SK-N-SH (cell line): ENCODE measurements around the gene RPAP3. TPM values are rescaled to one million over a fixed set of nuclear protein-coding genes. Genes with fewer than 3 reads are reported as not detected.

Experiments
- CTCF ChIA-PET: fragments of 300-600, 350-600 bp; formaldehyde crosslinking; extraction: SDS; loops from one replicate; lab custom pipeline; 2021; lab: Yijun Ruan, JAX
- POLR2A ChIA-PET: fragments of 350-600 bp; sonication (Branson Sonifier 250); formaldehyde crosslinking; extraction: SDS; loops from one replicate; lab custom pipeline; 2020; ENCODE audit warnings: antibody characterized with exemption, inconsistent platforms; lab: Yijun Ruan, JAX
- DNase-seq: peaks from one replicate; pipeline ENCODE4 v3.0.0; 2012
- H2AFZ ChIP-seq: fragments of 200-600 bp; sonication (generic); 2 replicates; pipeline ENCODE4 v1.8.1; 2016; ENCODE audit warnings: antibody characterized with exemption, mild to moderate bottlenecking, low read depth
- H3F3A ChIP-seq: fragments of 200-600 bp; sonication (generic); replicated peaks from 2 replicates; pipeline ENCODE3; 2016; ENCODE audit warnings: antibody characterized with exemption, mild to moderate bottlenecking; ENCODE audit not compliant: insufficient read depth
- H3K27ac ChIP-seq, 2 experiments: fragments of 200-500 bp in 1 of 2; fragments of 200-600 bp in 1 of 2; sonication (Bioruptor generic) in 1 of 2; sonication (generic), shearing (Covaris generic) in 1 of 2; 2 replicates each; pipeline versions ENCODE4 v1.5.1 to v1.6.1; 2014 to 2016; ENCODE audit warnings: low read depth in 2 of 2, inconsistent platforms in 1 of 2, low read length in 1 of 2, mild to moderate bottlenecking in 1 of 2, mixed read lengths in 1 of 2
- H3K27me3 ChIP-seq: fragments of 200-600 bp; sonication (generic), shearing (Covaris generic); 2 replicates; pipeline ENCODE4 v1.6.1; 2016; ENCODE audit warnings: mixed run types; ENCODE audit not compliant: insufficient read depth
- H3K36me3 ChIP-seq, 2 experiments: fragments of 200-500 bp in 1 of 2; fragments of 200-600 bp in 1 of 2; sonication (Bioruptor generic) in 1 of 2; sonication (generic) in 1 of 2; replicated peaks in 1 of 2; 2 replicates each; pipeline versions ENCODE3 to v1.5.1; 2014 to 2016; ENCODE audit warnings: low read length in 1 of 2, mild to moderate bottlenecking in 1 of 2; ENCODE audit not compliant: insufficient read depth in 2 of 2, control insufficient read depth in 1 of 2
- H3K4me1 ChIP-seq, 2 experiments: fragments of 200-500 bp in 1 of 2; fragments of 200-600 bp in 1 of 2; sonication (Bioruptor generic) in 1 of 2; sonication (generic), shearing (Covaris generic) in 1 of 2; 2 replicates each; pipeline versions ENCODE4 v1.5.1 to v1.6.1; 2014 to 2016; ENCODE audit warnings: low read depth in 1 of 2, low read length in 1 of 2, mixed run types in 1 of 2; ENCODE audit not compliant: insufficient read depth in 2 of 2, control insufficient read depth in 1 of 2
- H3K4me2 ChIP-seq: fragments of 200-600 bp; sonication (generic), shearing (Covaris generic); 2 replicates; pipeline ENCODE4 v1.6.1; 2017; ENCODE audit warnings: mixed run types
- H3K4me3 ChIP-seq, 2 experiments: fragments of 200-500 bp in 1 of 2; fragments of 200-600 bp in 1 of 2; sonication (Bioruptor generic) in 1 of 2; sonication (generic), shearing (Covaris generic) in 1 of 2; 2 replicates each; pipeline versions ENCODE4 v1.5.1 to v1.8.1; 2014 to 2016; ENCODE audit warnings: low read depth in 2 of 2, inconsistent platforms in 1 of 2, low read length in 1 of 2, mild to moderate bottlenecking in 1 of 2, mixed read lengths in 1 of 2, moderate library complexity in 1 of 2
- H3K79me2 ChIP-seq: fragments of 200-600 bp; sonication (generic); 2 replicates; pipeline ENCODE4 v1.8.1; 2017; ENCODE audit warnings: mild to moderate bottlenecking; ENCODE audit not compliant: insufficient read depth
- H3K9ac ChIP-seq: fragments of 200-600 bp; sonication (generic); 2 replicates; pipeline ENCODE4 v1.6.1; 2017; ENCODE audit warnings: mixed run types
- H3K9me2 ChIP-seq: fragments of 200-600 bp; sonication (generic); 2 replicates; pipeline ENCODE4 v1.6.1; 2017; ENCODE audit warnings: mixed run types
- H3K9me3 ChIP-seq: fragments of 200-600 bp; sonication (generic); 2 replicates; pipeline ENCODE4 v1.6.1; 2017; ENCODE audit warnings: mixed run types, mild to moderate bottlenecking, moderate library complexity
- H4K20me1 ChIP-seq: fragments of 200-600 bp; sonication (generic); 2 replicates; pipeline ENCODE4 v1.6.1; 2017; ENCODE audit warnings: mild to moderate bottlenecking, mixed run types; ENCODE audit not compliant: insufficient read depth
- CHD2 ChIP-seq: fragments of 150-350 bp; IDR thresholded peaks from 2 replicates; pipeline ENCODE4 v1.6.1; 2018; ENCODE audit warnings: low read length; ENCODE audit not compliant: partially characterized antibody
- EP300 ChIP-seq, 2 experiments: IDR thresholded peaks; 2 replicates each; pipeline versions ENCODE4 v1.4.0 to v1.6.1; 2012; ENCODE audit warnings: borderline replicate concordance in 1 of 2, low read depth in 1 of 2, low read length in 1 of 2
- EZH2phosphoT487 ChIP-seq: fragments of 200-600 bp; sonication (generic); IDR thresholded peaks from 2 replicates; pipeline ENCODE4 v1.6.1; 2017; ENCODE audit warnings: low read depth, mixed run types, mild to moderate bottlenecking, antibody characterized with exemption, moderate library complexity, borderline replicate concordance
- FOSL2 ChIP-seq: IDR thresholded peaks from 2 replicates; pipeline ENCODE4 v1.4.0; 2012; ENCODE audit warnings: low read depth, mild to moderate bottlenecking, moderate library complexity, borderline replicate concordance
- FOXJ3 ChIP-seq: sonication (generic); formaldehyde crosslinking; IDR thresholded peaks from 2 replicates; pipeline ENCODE4 v1.5.1; 2020; ENCODE audit warnings: mild to moderate bottlenecking, missing genetic modification reagents
- GABPA ChIP-seq: IDR thresholded peaks from 2 replicates; pipeline ENCODE4 v1.4.0; 2012; ENCODE audit warnings: low read depth, mild to moderate bottlenecking
- GATA2 ChIP-seq: sonication (generic); formaldehyde crosslinking; IDR thresholded peaks from 2 replicates; pipeline ENCODE4 v1.5.0; 2020; ENCODE audit warnings: mild to moderate bottlenecking, missing genetic modification reagents
- JUND ChIP-seq: IDR thresholded peaks from 2 replicates; pipeline ENCODE4 v1.4.0; 2012
- MEF2A ChIP-seq: IDR thresholded peaks from 2 replicates; pipeline ENCODE4 v1.4.0; 2012; ENCODE audit warnings: low read depth, borderline replicate concordance
- NFIC ChIP-seq: IDR thresholded peaks from 2 replicates; pipeline ENCODE4 v1.4.0; 2012; ENCODE audit warnings: borderline replicate concordance
- POLR2AphosphoS5 ChIP-seq: IDR thresholded peaks from 2 replicates; pipeline ENCODE4 v1.6.1; 2012; ENCODE audit warnings: low read depth, low read length
- RAD21 ChIP-seq: IDR thresholded peaks from 2 replicates; pipeline ENCODE4 v1.6.1; 2012; ENCODE audit warnings: mild to moderate bottlenecking, low read length
- RCOR1 ChIP-seq: fragments of 150-350 bp; IDR thresholded peaks from 2 replicates; pipeline ENCODE4 v1.6.1; 2017; ENCODE audit warnings: antibody characterized with exemption, low read length
- RFX5 ChIP-seq: IDR thresholded peaks from 2 replicates; pipeline ENCODE4 v1.6.1; 2012; ENCODE audit warnings: mild to moderate bottlenecking, improper control_type of control experiment, low read length
- RXRA ChIP-seq: IDR thresholded peaks from 2 replicates; pipeline ENCODE4 v1.4.0; 2012; ENCODE audit warnings: low read depth, mild to moderate bottlenecking, borderline replicate concordance
- SIN3A ChIP-seq: IDR thresholded peaks from 2 replicates; pipeline ENCODE4 v1.6.1; 2012; ENCODE audit warnings: low read depth, mild to moderate bottlenecking, low read length, moderate library complexity, borderline replicate concordance
- SMC3 ChIP-seq: IDR thresholded peaks from 2 replicates; pipeline ENCODE4 v1.6.1; 2012; ENCODE audit warnings: low read depth, low read length, improper control_type of control experiment
- TAF1 ChIP-seq: IDR thresholded peaks from 2 replicates; pipeline ENCODE4 v1.6.1; 2012; ENCODE audit warnings: low read depth, mild to moderate bottlenecking, low read length, moderate library complexity, borderline replicate concordance
- TEAD4 ChIP-seq: IDR thresholded peaks from 2 replicates; pipeline ENCODE4 v1.4.0; 2012; ENCODE audit warnings: mild to moderate bottlenecking, borderline replicate concordance; ENCODE audit not compliant: insufficient read depth
- YY1 ChIP-seq: IDR thresholded peaks from 2 replicates; pipeline ENCODE4 v1.4.0; 2012; ENCODE audit warnings: low read depth, mild to moderate bottlenecking
- WGBS: methylation state at CpG from one replicate; pipeline ENCODE4 v1.1.6; 2017; ENCODE audit warnings: low lambda C conversion rate; 5-methylcytosine and 5-hydroxymethylcytosine counted together
- polyA plus RNA-seq, 3 experiments: library from polyadenylated mRNA; depleted of rRNA; stranded (reverse); fragments of >200 nt; gene quantifications; 2 replicates each; pipeline ENCODE4 v1.2.3, GENCODE V29; 2012
- TF ChIP-seq, protein P1 (sequence below): fragments of 150-350 bp; IDR thresholded peaks from 2 replicates; pipeline ENCODE4 v1.6.1; 2017; ENCODE audit warnings: antibody characterized with exemption, low read length, low read depth, borderline replicate concordance
- TF ChIP-seq, protein P2 (sequence below): IDR thresholded peaks from 2 replicates; pipeline ENCODE4 v1.4.0; 2012; ENCODE audit warnings: low read depth, borderline replicate concordance
- TF ChIP-seq, protein P3 (sequence below): IDR thresholded peaks from 2 replicates; pipeline ENCODE4 v1.4.0; 2012; ENCODE audit warnings: low read depth, borderline replicate concordance
- TF ChIP-seq, protein P4 (sequence below): IDR thresholded peaks from 2 replicates; pipeline ENCODE4 v1.4.0; 2012; ENCODE audit warnings: low read depth

RPAP3 gene
- polyA plus RNA-seq, 1 of the 3 experiments (the other 2 are of a cell fraction): 6.7 TPM

DNA sequence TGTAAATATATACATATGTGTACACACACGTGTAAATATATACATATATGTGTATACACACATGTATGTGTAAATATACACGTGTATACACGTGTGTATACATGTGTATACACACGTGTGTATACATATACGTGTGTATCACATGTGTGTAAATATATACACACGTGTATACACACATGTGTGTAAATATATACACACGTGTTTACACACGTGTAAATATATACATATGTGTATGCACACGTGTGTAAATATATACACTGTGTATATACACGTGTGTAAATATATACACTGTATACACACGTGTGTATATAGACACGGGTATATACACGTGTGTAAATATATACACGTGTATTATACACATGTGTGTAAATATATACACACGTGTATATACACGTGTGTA, 71.7 kb downstream of the RPAP3 start:
- Histone ChIP-seq H3K4me2 (no peak overlapping the region), H3K9me3 (peaks cover 4% of the 10 kb centered on the region; the same call in 1 of the 2 replicates), H3K36me3 (peaks cover 0 to 16% of the 10 kb centered on the region in 2 experiments), H3K27me3 (no peaks in the 10 kb centered on the region), H3K9me2 (no peaks in the 10 kb centered on the region), H3K9ac (no peak overlapping the region), H2AFZ (no peak overlapping the region), H4K20me1 (no peaks in the 10 kb centered on the region), H3K4me1 (no peaks in the 10 kb centered on the region), H3K27ac (no peak overlapping the region), H3K4me3 (no peak overlapping the region), H3K79me2 (no peaks in the 10 kb centered on the region), H3F3A (peaks cover 7% of the 10 kb centered on the region)
- TF ChIP-seq GABPA (no peak), EZH2phosphoT487 (no peak), CHD2 (no peak), YY1 (no peak), FOSL2 (no peak), RXRA (no peak), EP300 (IDR thresholded peaks at IDR 0.05; ENCODE audit: borderline replicate concordance in 1 of 2, low read depth in 1 of 2, low read length in 1 of 2) (no peak), RFX5 (no peak), RCOR1 (no peak), RAD21 (no peak), JUND (no peak), NFIC (no peak)
- TF ChIP-seq, protein P1, sequence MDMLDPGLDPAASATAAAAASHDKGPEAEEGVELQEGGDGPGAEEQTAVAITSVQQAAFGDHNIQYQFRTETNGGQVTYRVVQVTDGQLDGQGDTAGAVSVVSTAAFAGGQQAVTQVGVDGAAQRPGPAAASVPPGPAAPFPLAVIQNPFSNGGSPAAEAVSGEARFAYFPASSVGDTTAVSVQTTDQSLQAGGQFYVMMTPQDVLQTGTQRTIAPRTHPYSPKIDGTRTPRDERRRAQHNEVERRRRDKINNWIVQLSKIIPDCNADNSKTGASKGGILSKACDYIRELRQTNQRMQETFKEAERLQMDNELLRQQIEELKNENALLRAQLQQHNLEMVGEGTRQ: no peak
- ChIA-PET POLR2A (no interaction called here), CTCF (no interaction called here)
- DNase-seq: no peak
- WGBS: 56% methylated on average over 16 of the region's 16 CpGs

DNA sequence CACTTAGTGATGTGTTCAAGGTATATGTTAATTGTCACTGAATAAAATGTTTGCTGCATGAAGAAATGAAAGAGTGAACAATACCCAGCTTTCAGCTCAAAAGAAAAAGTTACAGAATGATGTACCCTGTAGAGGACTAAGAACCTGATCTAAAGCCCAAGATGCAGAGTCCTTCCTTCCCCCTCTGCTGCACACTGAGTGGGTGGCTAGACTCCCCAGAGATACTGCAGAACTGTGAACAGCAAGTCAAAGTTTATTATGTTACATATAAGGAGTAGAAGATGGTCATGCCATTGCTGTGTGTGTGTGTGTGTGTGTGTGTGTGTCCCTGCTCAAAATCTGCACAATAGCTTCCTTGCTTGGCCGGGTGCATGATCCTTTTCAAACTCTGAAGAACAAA, 83.9 kb downstream of the RPAP3 start:
- Histone ChIP-seq H3K79me2 (no peaks in the 10 kb centered on the region), H3K4me3 (no peak overlapping the region), H3K27ac (no peak overlapping the region), H4K20me1 (no peaks in the 10 kb centered on the region), H3K27me3 (no peaks in the 10 kb centered on the region), H2AFZ (no peak overlapping the region), H3K4me2 (no peak overlapping the region), H3K4me1 (no peaks in the 10 kb centered on the region), H3F3A (no peaks in the 10 kb centered on the region), H3K9me2 (no peaks in the 10 kb centered on the region), H3K36me3 (peaks cover 0 to 8% of the 10 kb centered on the region in 2 experiments), H3K9me3 (no peaks in the 10 kb centered on the region), H3K9ac (no peak overlapping the region)
- DNase-seq: no peak
- WGBS: 83% methylated on average over 1 of the region's 1 CpG
- ChIA-PET CTCF (no interaction called here), POLR2A (no interaction called here)
- TF ChIP-seq SIN3A: no peak
- TF ChIP-seq, protein P2, sequence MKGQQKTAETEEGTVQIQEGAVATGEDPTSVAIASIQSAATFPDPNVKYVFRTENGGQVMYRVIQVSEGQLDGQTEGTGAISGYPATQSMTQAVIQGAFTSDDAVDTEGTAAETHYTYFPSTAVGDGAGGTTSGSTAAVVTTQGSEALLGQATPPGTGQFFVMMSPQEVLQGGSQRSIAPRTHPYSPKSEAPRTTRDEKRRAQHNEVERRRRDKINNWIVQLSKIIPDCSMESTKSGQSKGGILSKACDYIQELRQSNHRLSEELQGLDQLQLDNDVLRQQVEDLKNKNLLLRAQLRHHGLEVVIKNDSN: no peak
- TF ChIP-seq, protein P3, sequence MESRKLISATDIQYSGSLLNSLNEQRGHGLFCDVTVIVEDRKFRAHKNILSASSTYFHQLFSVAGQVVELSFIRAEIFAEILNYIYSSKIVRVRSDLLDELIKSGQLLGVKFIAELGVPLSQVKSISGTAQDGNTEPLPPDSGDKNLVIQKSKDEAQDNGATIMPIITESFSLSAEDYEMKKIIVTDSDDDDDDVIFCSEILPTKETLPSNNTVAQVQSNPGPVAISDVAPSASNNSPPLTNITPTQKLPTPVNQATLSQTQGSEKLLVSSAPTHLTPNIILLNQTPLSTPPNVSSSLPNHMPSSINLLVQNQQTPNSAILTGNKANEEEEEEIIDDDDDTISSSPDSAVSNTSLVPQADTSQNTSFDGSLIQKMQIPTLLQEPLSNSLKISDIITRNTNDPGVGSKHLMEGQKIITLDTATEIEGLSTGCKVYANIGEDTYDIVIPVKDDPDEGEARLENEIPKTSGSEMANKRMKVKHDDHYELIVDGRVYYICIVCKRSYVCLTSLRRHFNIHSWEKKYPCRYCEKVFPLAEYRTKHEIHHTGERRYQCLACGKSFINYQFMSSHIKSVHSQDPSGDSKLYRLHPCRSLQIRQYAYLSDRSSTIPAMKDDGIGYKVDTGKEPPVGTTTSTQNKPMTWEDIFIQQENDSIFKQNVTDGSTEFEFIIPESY: no peak
- TF ChIP-seq EZH2phosphoT487: no peak
- TF ChIP-seq RFX5: no peak
- no peak for TF ChIP-seq MEF2A
- no peak for TF ChIP-seq FOXJ3 (CRISPR knock-in tag)
- TF ChIP-seq GATA2 (CRISPR knock-in tag): no peak
- TF ChIP-seq TAF1: no peak
- no peak for TF ChIP-seq GABPA
- no peak for TF ChIP-seq NFIC
- TF ChIP-seq RAD21: no peak
- TF ChIP-seq RCOR1: no peak
- TF ChIP-seq POLR2AphosphoS5: no peak
- TF ChIP-seq SMC3: no peak
- TF ChIP-seq, protein P4, sequence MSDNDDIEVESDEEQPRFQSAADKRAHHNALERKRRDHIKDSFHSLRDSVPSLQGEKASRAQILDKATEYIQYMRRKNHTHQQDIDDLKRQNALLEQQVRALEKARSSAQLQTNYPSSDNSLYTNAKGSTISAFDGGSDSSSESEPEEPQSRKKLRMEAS: no peak
- TF ChIP-seq TEAD4: no peak
